DMS153 (cell line): ENCODE measurements around the gene CDCP1.
"Not testable (repeated sequence)": the region's sequence is repeated elsewhere in the genome, so short reads cannot be mapped to it uniquely, and the experiment has no call there.

ENCODE experiments used
- DNase-seq: peaks from one replicate; lab custom pipeline; 2025; lab: John Stamatoyannopoulos, UW

Gene CDCP1

DNA sequence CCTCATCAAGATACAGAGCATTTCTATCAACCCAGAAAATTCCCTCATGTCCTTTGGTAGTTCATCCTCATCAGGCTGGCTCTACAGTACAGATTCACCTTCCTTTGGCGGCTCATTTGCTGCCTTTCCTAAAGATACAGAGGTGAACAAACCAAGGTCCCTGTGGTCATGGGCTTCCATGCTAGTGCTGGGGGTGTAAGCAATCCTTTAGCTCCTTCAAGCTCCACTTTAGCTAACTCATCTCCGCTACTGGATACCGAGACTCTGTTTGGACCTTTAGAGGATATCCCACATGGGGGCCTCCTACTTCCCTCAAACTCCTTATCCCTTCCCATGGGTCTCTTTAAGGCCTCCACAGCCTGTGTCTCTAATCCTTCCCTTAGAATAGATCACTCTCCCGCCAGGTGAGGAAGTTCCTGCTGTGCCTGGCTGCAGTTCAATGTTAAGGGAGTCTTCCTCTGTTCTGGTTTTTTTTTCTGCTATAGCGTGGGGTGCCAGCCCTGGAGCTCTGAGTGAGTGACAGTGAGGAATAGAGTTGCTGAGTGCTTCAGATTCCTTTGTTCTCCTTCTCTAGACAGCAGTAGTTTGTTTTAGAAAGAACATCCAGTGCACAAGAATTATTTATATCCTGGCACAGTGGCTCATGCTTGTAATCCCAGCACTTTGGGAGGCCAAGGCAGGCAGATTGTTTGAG lies 89.4 kb downstream of the CDCP1 start:
- no peak for DNase-seq

DNA sequence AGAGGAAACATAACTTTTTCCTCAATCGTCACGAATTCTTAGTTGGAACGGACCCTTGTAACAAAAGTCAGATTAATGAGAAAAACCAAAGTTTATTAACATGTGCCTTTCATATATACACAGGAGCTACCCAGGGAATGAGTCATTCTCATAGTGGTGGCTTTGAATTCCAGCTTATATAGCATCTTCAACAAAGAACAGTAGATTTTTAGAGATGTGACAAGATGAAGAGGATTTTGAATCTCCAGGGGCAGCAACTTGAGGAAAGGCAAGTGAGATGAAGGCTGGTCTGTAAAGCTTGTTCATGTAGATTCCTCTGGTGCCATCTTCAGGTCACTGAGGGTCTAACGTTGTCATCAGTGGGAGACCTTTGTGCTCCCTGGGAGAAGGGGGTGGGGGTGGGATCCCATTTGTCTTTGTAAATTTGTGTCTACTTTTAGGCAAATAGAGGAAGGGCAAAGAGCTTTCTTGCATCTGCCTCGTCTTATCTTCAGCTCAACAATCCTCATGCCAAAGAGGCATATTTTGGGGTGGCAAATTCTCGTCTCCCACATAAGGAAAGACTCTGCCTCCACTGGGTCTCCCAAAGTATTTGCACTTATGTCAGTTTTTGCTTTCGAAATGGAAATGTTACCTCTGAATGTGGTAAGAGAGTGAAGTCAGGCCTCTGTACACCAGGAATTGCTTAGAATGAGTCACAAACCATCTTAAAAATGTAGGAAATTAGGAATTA lies 90.6 kb downstream of the CDCP1 start:
- no peak for DNase-seq

DNA sequence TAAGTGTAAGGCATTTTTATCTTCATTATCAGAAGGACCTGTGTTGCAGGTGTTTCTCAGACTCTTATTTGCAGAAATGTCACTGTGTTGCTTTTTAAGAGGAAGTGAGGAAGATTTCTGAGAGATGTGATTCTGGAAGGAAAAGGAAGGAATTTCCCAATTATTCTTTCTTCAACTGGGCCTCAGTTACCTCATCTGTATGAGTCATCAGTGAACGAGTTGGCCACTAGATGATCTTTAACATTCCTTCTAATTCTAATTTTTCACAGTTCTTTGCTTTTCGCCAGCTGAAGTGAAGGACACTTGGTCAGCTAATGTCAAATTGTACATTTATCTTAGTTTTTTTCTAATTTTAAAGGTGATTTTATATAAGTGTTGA lies 91.2 kb downstream of the CDCP1 start:
- no peak for DNase-seq

DNA sequence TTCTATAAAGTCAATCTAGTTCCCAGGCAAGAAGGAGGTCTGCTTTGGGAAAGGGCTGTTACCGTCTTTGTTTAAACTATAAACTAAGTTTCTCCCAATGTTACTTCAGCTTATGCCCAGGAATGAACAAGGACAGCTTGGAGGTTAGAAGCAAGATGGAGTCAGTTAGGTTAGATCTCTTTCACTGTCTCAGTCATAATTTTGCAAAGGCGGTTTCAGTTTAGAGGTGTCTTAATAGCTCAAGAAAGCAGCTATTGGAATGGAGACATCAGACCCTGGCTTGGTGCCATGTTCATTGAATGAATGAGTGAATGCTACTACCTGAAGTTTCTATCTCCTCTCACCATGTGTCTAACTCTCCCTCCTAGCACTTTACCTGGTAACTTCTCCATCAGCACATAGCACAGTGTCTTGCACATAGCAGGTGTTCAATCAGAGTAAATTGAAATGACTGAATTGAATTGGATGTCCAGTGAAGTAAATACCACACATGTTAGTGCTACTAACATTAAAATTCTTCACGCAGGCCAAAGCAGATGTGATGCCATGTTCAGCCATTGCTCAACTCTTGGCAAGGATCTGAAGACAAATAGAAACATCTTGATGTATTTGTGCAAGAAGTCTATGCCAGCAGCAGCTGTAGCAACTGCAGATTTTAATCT lies 91.9 kb downstream of the CDCP1 start:
- no peak for DNase-seq

DNA sequence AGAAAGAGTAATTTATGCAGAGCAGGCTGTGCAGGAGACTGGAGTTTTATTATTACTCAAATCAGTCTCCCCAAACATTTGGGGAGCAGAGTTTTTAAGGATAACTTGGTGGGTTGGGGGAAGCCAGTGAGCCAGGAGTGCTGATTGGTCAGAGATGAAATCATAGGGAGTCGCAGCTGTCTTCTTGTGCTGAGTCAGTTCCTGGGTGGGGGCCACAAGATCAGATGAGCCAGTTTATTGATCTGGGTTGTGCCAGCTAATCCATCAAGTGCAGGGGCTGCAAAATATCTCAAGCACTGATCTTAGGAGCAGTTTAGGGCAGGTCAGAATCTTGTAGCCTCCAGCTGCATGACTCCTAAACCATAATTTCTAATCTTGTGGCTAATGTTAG lies 92.4 kb downstream of the CDCP1 start:
- DNase-seq = not testable (repeated sequence)

DNA sequence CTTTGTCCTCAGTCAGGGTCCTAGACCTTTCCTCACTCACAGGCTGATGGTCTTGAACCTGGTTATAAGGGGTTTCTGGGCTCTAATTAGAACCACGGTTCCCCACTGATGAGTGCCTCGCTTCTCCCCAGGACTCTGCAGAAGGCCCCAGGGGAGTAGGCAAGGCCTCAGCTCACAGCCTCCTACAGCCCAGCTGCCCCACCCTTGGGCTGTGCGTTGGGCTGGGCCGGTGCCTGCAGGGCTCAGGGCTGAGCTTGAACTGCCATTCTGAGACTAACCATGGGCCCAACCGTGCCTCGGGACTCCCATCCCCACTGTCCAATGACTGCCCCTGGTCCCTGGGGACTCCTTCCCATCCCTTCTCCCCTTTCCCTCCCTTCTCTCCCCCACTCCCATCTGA lies 94.5 kb downstream of the CDCP1 start:
- DNase-seq = no peak

DNA sequence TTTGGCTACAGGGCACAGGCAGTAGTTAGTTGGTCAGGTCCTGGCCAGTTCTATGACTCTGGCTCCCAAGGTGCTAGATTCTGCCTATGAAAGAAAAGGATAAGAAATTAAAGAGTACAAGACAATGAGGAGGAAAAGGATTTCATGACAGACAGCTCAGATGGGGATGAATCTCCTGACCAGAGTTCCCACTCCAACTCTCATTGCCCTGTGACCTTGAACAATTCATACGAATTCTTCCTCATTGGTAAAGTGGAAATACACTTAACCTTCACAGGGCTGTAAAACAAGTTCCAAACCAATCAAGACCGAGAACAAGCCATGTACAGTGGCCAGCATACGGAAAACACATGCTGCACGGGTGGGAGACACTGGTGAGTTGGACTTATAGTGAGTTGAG lies 96.4 kb downstream of the CDCP1 start:
- no peak for DNase-seq

DNA sequence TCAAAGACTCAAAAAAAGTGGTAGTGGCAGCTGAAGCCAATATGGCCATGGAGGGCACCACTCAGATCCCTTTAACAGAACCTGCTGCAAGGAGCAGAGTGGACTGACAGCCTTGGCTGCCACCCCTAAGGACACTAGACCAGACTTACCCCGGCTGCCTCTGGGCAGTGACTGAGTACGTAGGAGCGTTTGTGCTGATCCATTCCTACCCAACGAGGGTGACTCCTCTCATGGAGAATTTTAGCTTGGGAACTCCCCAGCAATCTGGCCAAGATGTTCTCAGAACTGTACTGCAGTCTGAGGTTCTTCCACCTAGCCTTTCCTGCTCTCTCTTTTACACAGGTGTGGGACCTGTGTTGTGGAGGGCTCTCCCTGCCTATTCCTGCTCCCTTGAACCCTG lies 97.9 kb downstream of the CDCP1 start:
- no peak for DNase-seq

DNA sequence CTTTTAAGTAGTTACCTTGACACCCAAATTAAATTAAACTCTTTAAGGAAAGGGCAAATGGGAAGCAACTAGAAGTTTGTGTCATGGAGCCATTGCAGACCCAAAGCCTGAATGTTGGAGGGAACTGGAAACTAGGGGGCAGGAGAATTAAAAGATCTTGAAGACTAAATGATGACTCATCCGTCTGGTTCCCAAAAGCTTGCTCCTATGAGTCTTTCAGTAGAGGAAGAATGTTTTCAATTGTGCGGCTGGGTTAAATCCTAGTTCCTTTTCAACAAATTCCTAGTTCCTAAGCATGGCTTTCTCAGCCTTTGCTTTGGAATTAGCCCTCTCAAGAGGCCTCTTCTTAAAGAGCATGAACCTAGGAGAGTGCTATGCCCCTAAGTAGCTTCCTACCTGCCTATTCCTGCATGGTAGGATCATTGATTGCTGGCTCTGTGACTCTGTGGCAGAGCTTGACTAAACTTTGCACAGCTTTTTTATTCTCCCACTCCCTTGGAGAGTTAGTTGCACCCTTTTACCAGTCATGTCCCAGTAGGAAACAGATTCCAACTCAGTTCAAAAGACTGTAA lies 102.4 kb downstream of the CDCP1 start:
- no peak for DNase-seq

DNA sequence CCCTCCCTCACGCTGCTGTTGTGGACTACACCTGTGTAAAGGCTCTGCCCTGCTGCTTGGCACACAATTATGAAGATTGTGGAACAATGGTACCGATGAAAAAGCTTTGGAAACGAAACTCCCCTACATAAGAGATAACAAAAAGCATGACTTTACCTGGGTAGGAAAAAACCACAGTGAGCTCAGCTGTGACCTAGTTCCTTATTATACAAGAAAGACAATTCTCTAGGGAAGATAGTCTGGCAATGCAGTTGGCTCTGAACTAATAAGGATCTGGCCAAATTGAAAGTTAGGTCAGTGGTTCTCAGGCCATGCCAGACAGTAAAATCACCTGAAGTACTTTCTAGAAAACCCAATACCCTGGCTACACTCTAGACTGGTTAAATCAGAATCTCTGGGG lies 104.0 kb downstream of the CDCP1 start:
- no peak for DNase-seq

DNA sequence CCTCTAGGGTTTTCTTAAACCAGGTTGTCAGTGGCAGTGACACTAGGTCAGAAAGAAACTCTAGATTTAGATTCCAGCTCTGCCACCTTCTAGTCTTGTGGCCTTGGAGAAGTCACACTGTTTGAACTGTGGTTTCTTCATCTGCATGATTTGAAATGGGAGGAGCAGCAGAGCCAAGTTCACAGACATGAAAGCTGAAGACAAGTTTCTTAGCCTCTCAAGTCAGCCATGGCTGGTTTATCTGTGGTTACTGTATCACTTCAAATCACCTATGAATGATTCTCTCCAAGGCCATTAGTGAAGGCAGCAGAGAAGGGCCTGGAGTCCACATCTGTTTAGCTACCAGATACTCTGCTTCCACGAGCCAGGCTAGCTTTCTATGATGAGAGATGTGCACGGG lies 104.5 kb downstream of the CDCP1 start:
- DNase-seq = no peak

DNA sequence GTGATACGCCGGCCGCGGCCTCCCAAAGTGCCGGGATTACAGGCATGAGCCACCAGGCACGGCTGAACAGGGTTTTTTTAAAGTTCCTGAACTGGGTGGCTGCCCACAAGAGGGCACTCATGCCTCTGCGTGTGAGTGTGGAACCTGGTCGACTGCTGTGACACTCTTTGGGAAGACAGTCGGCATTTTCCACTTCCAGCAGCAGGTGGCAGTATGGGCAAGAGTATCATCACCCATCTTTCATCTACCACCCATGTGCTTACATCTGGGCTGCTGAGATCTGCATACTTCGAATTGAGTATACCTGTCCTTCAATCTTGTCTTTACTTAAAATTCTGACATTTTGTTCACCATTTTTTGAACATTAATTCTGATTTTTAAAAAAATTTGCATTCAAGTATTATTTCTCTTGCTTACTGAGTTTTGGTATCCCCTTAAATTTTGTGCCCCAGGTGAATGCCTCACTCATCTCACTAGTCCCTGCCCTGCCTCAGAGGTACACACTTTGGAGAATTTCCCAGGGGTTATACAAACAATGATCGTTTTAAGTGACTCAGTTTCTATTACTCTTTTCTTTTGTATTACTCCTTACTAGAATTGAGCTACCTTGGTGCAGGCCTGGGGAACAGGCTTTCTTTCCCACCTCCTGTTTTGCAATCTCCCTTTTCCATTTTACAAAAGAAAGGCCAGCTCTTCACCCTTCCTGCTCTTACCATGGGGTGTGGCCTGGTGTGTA lies 108.3 kb downstream of the CDCP1 start:
- DNase-seq = peak; percentile 75

DNA sequence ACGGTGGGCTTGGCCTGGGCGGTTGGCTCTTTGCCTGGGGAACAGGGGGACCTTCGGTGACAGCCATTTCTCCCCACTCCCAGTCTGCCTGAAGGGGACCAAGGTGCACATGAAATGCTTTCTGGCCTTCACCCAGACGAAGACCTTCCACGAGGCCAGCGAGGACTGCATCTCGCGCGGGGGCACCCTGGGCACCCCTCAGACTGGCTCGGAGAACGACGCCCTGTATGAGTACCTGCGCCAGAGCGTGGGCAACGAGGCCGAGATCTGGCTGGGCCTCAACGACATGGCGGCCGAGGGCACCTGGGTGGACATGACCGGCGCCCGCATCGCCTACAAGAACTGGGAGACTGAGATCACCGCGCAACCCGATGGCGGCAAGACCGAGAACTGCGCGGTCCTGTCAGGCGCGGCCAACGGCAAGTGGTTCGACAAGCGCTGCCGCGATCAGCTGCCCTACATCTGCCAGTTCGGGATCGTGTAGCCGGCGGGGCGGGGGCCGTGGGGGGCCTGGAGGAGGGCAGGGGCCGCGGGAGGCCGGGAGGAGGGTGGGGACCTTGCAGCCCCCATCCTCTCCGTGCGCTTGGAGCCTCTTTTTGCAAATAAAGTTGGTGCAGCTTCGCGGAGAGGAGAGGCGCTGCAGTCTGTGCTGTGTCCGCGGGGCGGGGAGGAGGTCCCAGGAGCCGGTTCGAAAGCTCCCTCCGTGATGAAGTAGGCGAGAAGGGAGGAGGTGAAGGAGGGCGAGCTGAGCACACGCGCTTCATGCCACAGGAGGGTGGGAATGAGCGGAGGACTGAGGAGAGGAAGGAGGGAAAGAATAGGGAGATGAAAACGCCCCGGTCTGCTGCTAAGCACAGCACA lies 110.5 kb downstream of the CDCP1 start:
- no peak for DNase-seq

DNA sequence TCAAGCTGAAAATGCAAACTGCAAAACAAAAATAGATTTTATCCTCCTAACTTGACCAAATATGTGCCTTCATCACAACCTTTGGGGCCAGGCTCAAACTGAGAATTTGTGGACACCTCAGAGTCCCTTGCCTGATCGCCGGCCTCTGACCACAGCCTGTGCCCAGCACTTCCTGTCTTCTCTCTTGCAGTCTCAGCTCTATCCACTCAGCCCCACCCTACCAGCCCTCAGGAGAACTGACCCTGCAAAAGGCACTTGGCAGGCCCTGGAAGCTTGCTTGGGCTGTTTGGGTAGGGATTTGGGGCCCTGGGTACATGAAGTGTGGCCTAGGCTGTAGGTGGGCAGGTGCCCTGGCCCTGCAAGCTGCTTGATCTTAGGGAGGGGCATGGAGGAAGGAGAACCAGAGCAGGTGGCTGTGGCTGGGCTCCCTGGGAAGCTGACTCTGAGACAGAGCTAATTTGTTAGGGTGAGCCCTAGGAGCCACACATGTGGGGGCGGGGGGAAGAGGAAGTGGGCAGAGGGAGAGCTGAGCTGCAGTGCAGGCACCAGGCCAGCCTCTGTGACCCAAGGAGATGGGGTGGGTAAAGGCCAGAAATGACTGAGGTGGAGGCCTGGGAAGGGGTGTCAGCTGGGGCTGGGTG lies 111.4 kb downstream of the CDCP1 start:
- DNase-seq = no peak

DNA sequence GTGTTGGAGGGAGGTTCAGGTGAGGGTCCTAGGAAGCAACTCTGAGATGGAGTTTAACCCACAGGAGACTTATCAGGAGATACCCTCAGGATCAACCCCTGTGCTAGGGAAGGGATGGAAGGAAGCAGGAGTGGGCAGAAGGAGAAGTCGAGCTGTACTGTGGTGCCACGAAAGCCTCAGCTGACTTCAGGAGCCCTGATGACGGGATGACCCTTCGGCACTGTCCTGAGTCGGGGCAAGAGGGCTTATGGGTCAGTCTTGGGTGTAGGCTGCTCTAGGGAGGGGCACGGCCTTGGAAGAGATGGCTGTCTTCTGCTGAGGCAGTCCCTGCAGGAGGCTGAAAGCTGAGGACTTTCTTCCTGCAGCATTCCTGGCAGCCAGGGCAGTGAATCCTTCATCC lies 112.4 kb downstream of the CDCP1 start:
- DNase-seq = no peak
